Neural cell (in vitro differentiated cells): ENCODE measurements around the gene USP6NL.

Experiments
- CTCF ChIP-seq: fragments of 450-650 bp; IDR thresholded peaks from 2 replicates; pipeline ENCODE4 v1.5.1; 2014; ENCODE audit warnings: antibody characterized with exemption, mild to moderate bottlenecking, moderate library complexity; ENCODE audit not compliant: poor library complexity, severe bottlenecking
- EP300 ChIP-seq: fragments of 450-650 bp; conservative IDR thresholded peaks from 2 replicates; pipeline ENCODE4 v1.6.1; 2014; ENCODE audit warnings: antibody characterized with exemption, mild to moderate bottlenecking, moderate library complexity; ENCODE audit not compliant: poor library complexity, severe bottlenecking
- EZH2 ChIP-seq: fragments of 200-600, 300-800 bp; shearing (Covaris generic), sonication (generic); IDR thresholded peaks from 2 replicates; pipeline ENCODE4 v1.6.1; 2014; ENCODE audit warnings: antibody characterized with exemption, low read length, borderline replicate concordance, mild to moderate bottlenecking; ENCODE audit not compliant: insufficient read depth, poor library complexity, severe bottlenecking
- MXI1 ChIP-seq: fragments of 450-650 bp; conservative IDR thresholded peaks from 2 replicates; pipeline ENCODE4 v1.6.1; 2014; ENCODE audit warnings: antibody characterized with exemption, mild to moderate bottlenecking; ENCODE audit not compliant: poor library complexity, severe bottlenecking
- POLR2AphosphoS5 ChIP-seq: IDR thresholded peaks from 2 replicates; pipeline ENCODE4 v1.6.1; 2012
- RAD21 ChIP-seq: fragments of 450-650 bp; conservative IDR thresholded peaks from 2 replicates; pipeline ENCODE4 v1.6.1; 2014; ENCODE audit warnings: antibody characterized with exemption, mild to moderate bottlenecking, moderate library complexity
- TAF1 ChIP-seq: IDR thresholded peaks from 2 replicates; pipeline ENCODE4 v1.6.1; 2012; ENCODE audit warnings: low read depth
- TF ChIP-seq, protein P1 (sequence below): IDR thresholded peaks from 2 replicates; pipeline ENCODE4 v1.6.1; 2012; ENCODE audit warnings: borderline replicate concordance

- TF ChIP-seq CTCF (no peak), EZH2 (no peak), POLR2AphosphoS5 (no peak), RAD21 (no peak), TAF1 (no peak), EP300 (no peak), MXI1 (no peak)
- TF ChIP-seq, protein P1, sequence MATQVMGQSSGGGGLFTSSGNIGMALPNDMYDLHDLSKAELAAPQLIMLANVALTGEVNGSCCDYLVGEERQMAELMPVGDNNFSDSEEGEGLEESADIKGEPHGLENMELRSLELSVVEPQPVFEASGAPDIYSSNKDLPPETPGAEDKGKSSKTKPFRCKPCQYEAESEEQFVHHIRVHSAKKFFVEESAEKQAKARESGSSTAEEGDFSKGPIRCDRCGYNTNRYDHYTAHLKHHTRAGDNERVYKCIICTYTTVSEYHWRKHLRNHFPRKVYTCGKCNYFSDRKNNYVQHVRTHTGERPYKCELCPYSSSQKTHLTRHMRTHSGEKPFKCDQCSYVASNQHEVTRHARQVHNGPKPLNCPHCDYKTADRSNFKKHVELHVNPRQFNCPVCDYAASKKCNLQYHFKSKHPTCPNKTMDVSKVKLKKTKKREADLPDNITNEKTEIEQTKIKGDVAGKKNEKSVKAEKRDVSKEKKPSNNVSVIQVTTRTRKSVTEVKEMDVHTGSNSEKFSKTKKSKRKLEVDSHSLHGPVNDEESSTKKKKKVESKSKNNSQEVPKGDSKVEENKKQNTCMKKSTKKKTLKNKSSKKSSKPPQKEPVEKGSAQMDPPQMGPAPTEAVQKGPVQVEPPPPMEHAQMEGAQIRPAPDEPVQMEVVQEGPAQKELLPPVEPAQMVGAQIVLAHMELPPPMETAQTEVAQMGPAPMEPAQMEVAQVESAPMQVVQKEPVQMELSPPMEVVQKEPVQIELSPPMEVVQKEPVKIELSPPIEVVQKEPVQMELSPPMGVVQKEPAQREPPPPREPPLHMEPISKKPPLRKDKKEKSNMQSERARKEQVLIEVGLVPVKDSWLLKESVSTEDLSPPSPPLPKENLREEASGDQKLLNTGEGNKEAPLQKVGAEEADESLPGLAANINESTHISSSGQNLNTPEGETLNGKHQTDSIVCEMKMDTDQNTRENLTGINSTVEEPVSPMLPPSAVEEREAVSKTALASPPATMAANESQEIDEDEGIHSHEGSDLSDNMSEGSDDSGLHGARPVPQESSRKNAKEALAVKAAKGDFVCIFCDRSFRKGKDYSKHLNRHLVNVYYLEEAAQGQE = no peak
These were observed 100.1 kb downstream of the USP6NL start for GRCh38 chr10:11511321-11511720.
